ENCODE results near the gene WDR70.

- TF ChIP-seq, protein P1, sequence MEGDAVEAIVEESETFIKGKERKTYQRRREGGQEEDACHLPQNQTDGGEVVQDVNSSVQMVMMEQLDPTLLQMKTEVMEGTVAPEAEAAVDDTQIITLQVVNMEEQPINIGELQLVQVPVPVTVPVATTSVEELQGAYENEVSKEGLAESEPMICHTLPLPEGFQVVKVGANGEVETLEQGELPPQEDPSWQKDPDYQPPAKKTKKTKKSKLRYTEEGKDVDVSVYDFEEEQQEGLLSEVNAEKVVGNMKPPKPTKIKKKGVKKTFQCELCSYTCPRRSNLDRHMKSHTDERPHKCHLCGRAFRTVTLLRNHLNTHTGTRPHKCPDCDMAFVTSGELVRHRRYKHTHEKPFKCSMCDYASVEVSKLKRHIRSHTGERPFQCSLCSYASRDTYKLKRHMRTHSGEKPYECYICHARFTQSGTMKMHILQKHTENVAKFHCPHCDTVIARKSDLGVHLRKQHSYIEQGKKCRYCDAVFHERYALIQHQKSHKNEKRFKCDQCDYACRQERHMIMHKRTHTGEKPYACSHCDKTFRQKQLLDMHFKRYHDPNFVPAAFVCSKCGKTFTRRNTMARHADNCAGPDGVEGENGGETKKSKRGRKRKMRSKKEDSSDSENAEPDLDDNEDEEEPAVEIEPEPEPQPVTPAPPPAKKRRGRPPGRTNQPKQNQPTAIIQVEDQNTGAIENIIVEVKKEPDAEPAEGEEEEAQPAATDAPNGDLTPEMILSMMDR (IDR thresholded peaks at IDR 0.05; ENCODE audit: low read depth, low read length, missing input control), result no peak
- no peak for TF ChIP-seq EGR1 (IDR thresholded peaks at IDR 0.05; ENCODE audit: low read depth in 2 of 2)
- TF ChIP-seq GABPA (IDR thresholded peaks at IDR 0.05 in 1 of 2, conservative IDR thresholded peaks at IDR 0.05 in 1 of 2), result no peak
Measured at GRCh38 chr5:37721447-37721871, 342.3 kb downstream of the WDR70 start.

All from liver (tissue), 3 donors.